ENCODE data around the gene CDK5RAP2. TPM values are rescaled to one million over a fixed set of nuclear protein-coding genes. Genes with fewer than 3 reads are reported as not detected.

CDK5RAP2 gene
- total and polyA plus RNA-seq, 10 of the 15 experiments (the other 5 are each of a cell fraction or from before 2014, with no cell fraction given): 16.2 to 53.5 (median 34.5) TPM

DNA sequence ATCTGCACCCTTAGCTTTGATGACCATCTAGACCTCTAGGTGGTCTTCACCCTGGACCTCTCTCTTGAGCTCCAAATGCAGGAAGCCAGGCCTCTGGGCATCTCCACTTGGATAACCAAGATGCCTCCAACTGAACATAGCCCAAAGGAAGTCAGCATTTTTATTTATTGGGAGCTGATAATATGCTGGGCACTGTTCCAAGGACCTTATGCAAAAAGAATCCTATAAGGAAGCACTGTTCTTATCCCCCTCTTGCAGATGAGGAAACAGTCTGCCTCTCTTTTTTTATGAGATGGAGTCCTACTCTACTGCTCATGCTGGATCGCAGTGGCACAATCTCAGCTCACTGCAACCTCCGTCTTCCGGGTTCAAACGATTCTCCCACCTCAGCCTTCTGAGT lies 219.9 kb downstream of the CDK5RAP2 start:
- no peaks in the 10 kb centered on the region for H4K20me1 ChIP-seq (ENCODE audit: control insufficient read depth, insufficient read depth)
- H3K36me3 ChIP-seq (ENCODE audit: control insufficient read depth in 2 of 2, insufficient read depth in 2 of 2, low read length in 1 of 2): no peaks in the 10 kb centered on the region
- DNase-seq (ENCODE audit: low read depth, low spot score) (no peak), ATAC-seq (no peak), FAIRE-seq (no peak)
- H3K4me2 ChIP-seq (ENCODE audit: control insufficient read depth, insufficient read depth): no peak overlapping the region
- no peaks in the 10 kb centered on the region for H3K79me2 ChIP-seq (ENCODE audit: control insufficient read depth, insufficient read depth, low read length)
- intact Hi-C loops (cut with micrococcal nuclease; ENCODE audit: unreplicated experiment) (no loop called here), in situ Hi-C loops (cut with MboI) (no loop called here)
- CTCF ChIA-PET: no interaction called here
- BruUV-seq (replicated peaks): no TSS peak
- H3K27ac ChIP-seq (ENCODE audit: control insufficient read depth, insufficient read depth): no peak overlapping the region
- H3K9me3 ChIP-seq (replicated peaks; ENCODE audit: control insufficient read depth, insufficient read depth, low read length): no peaks in the 10 kb centered on the region
- SMC1A ChIA-PET (ENCODE audit: uncharacterized antibody, unreplicated experiment): no interaction called here
- no peak overlapping the region for H3K4me3 ChIP-seq
- H3K9ac ChIP-seq (ENCODE audit: control insufficient read depth, insufficient read depth, low read length): no peak overlapping the region
- TF ChIP-seq HCFC1 (IDR thresholded peaks at IDR 0.05; ENCODE audit: low read length) (no peak), ZZZ3 (IDR thresholded peaks at IDR 0.05; ENCODE audit: control insufficient read depth, insufficient read length, low read depth) (no peak), CEBPZ (IDR thresholded peaks at IDR 0.05; ENCODE audit: low read depth, low read length) (no peak), RB1 (IDR thresholded peaks at IDR 0.05; ENCODE audit: borderline replicate concordance) (no peak), PAX5 (IDR thresholded peaks at IDR 0.05; ENCODE audit: borderline replicate concordance, low read depth, low read length) (no peak), NFYA (IDR thresholded peaks at IDR 0.05; ENCODE audit: borderline replicate concordance, low read depth, low read length) (no peak), IRF4 (IDR thresholded peaks at IDR 0.05; ENCODE audit: low read depth, low read length) (no peak), CREM (IDR thresholded peaks at IDR 0.05; ENCODE audit: low read depth) (no peak), SREBF2 (IDR thresholded peaks at IDR 0.05; ENCODE audit: low read length) (no peak), HDAC6 (IDR thresholded peaks at IDR 0.05; ENCODE audit: unreplicated experiment) (no peak), NFXL1 (IDR thresholded peaks at IDR 0.05; ENCODE audit: borderline replicate concordance) (no peak), JUNB (IDR thresholded peaks at IDR 0.05) (no peak), RAD51 (IDR thresholded peaks at IDR 0.05) (no peak), FOS (IDR thresholded peaks at IDR 0.05; ENCODE audit: borderline replicate concordance, extremely low read depth, insufficient read length) (no peak), TARDBP (IDR thresholded peaks at IDR 0.05; ENCODE audit: borderline replicate concordance) (no peak)
- TF ChIP-seq, protein P1, sequence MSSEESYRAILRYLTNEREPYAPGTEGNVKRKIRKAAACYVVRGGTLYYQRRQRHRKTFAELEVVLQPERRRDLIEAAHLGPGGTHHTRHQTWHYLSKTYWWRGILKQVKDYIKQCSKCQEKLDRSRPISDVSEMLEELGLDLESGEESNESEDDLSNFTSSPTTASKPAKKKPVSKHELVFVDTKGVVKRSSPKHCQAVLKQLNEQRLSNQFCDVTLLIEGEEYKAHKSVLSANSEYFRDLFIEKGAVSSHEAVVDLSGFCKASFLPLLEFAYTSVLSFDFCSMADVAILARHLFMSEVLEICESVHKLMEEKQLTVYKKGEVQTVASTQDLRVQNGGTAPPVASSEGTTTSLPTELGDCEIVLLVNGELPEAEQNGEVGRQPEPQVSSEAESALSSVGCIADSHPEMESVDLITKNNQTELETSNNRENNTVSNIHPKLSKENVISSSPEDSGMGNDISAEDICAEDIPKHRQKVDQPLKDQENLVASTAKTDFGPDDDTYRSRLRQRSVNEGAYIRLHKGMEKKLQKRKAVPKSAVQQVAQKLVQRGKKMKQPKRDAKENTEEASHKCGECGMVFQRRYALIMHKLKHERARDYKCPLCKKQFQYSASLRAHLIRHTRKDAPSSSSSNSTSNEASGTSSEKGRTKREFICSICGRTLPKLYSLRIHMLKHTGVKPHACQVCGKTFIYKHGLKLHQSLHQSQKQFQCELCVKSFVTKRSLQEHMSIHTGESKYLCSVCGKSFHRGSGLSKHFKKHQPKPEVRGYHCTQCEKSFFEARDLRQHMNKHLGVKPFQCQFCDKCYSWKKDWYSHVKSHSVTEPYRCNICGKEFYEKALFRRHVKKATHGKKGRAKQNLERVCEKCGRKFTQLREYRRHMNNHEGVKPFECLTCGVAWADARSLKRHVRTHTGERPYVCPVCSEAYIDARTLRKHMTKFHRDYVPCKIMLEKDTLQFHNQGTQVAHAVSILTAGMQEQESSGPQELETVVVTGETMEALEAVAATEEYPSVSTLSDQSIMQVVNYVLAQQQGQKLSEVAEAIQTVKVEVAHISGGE (CRISPR knock-in tag; IDR thresholded peaks at IDR 0.05): no peak
- H2AFZ ChIP-seq (ENCODE audit: control insufficient read depth, low read depth, low read length): no peak overlapping the region
- no peaks in the 10 kb centered on the region for H3K4me1 ChIP-seq (ENCODE audit: control insufficient read depth, insufficient read depth, low read length)
- POLR2A ChIA-PET: no interaction called here
- RAD21 ChIA-PET (ENCODE audit: unreplicated experiment): no interaction called here
- no peaks in the 10 kb centered on the region; a peak in 1 of 4 replicates for H3K27me3 ChIP-seq (replicated peaks in 1 of 2; ENCODE audit: control insufficient read depth in 2 of 2, insufficient read depth in 2 of 2, low read length in 1 of 2)
- 59% methylated on average over 4 of the region's 4 CpGs for WGBS (ENCODE audit: insufficient coverage, insufficient replicate concordance, low lambda C conversion rate, missing lambda C conversion rate)
